T-helper 9 cell (primary cell): ENCODE results near the gene TAF3.

ENCODE experiments used
- DNase-seq: peaks from one replicate; pipeline ENCODE4 v3.0.0-alpha.2; 2020

Gene TAF3

DNA sequence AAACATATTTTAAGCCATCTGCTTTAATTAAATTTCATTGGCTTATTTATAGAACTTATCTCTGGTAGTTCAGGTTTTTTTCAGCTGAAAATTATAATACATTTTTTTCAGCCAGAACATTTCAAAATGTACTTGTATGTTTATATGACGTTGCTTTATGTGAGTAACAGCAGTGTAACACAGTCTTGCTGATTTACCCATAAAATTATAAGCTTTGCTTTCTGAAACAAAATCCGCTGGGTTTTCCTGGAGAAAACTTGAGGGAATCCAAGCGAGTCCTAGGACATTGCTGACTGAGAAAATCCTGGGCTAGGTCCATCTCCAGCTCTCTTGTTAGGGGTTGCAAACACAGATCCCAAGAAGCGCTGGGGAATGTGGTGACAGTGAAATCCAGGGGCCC is 124.0 kb downstream of the TAF3 start:
- DNase-seq = no peak

- DNase-seq = no peak
These were observed 124.6 kb downstream of the TAF3 start for GRCh38 chr10:7942859-7943258.

DNA sequence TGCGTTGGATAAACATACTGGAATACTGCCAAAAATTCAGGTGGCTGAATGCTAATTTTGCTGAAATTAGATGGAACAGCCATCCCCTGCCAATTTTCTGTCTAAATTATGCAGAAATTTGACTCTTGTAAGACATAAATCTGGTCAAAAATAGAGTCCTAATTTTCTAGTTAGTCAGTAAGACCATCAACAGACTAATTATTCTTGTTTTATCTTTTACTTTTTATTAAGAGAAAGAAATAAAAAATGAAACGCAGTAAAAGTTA is 125.8 kb downstream of the TAF3 start:
- DNase-seq = no peak

DNA sequence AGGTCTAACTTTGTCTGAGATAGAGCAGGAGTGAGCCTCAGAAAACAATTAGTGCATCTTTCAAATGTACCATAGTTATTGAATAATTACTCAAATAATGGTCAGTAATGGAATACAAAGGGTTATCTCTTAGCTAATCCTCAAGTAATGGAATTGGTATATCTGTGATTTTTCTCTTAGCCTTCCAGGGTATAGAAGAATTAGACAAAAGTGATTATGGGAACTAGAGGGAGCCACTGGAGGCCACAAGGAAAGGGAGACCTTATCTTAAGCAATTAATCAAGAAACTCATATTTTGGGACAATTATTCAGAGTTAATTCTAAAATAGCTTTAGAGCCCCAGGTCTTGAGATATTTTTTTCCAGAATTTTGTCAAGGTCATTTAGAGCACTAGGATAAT is 126.2 kb downstream of the TAF3 start:
- DNase-seq = no peak

DNA sequence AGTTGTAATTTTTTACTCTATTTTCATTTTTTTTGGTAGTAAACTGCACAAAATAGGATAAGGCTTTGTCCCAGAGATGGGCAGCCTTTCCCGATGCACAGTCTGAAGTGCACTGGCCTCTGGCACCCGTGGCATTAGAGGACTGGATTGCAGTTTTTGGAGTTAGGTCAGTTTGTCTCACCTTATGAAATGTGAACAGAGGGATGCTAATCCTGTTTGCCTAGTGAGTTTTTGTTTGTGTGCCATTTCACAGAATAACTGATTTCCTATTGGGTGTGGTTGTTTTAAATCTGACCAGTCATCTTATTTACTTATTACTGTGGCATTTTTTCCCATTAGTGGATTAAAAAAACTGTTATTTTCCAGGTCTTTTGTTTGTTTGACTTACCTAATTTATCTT is 126.7 kb downstream of the TAF3 start:
- no peak for DNase-seq

DNA sequence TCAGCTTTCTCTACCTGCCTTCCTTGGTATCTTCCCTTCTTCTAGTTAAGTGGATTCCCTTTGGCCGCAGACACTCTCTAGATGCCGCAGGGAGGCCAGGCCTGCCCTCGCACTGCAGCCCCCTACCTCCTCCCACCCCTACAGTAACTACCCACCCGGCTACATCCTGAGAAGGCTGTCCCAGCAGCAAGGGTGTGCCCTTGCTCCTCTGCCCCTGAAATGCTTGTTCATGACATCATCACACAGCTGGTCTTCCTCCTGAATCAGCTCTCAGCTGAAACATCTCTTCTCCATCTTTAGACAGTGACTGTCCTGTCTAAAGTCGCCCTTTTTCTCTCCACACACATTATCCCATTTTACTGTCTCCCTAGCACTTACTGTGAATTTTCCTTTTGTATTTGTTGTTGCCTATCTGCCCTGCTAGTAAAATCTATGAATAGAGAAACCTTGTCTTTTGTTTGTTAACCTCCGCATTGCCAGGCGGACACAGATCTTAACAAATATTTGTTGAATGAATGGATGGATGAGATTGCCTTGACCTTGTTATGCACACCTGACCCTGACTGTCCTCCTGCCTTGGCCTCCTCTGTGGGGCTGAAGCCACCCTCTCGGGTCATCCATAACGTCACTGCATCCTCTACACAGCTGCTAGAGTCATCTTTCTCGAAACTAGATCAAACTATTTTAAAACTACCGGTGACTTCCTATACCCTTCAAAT is 127.3 kb downstream of the TAF3 start:
- DNase-seq = no peak

DNA sequence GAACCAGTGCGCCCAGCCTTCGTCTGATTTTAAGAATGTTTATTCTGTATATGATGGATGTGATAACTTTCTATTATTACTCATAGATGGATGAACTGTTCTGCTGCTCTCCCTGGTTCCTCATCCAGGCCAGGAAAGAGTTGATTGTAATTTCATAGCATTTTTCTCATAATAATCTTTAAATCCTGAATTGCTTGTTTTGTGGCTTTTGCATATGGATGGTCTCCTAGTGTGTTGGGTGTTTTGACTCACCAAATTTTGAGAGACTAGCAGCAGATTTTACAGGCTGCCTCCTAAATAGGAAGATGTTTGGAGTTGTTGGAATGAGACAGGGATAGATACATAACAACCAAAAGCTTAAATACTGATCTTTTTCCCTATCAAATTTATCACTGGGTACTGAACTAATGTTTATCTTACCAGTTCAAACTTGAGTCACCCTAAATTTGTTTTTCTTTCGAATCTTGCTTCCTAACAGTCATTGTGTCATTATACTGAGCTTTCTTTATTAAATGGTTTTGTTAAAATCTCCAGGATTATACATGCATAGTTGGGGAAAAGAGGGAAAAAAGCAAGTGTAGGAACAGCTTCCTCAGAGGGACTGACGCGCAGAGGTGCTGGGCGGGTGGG is 130.2 kb downstream of the TAF3 start:
- no peak for DNase-seq

DNA sequence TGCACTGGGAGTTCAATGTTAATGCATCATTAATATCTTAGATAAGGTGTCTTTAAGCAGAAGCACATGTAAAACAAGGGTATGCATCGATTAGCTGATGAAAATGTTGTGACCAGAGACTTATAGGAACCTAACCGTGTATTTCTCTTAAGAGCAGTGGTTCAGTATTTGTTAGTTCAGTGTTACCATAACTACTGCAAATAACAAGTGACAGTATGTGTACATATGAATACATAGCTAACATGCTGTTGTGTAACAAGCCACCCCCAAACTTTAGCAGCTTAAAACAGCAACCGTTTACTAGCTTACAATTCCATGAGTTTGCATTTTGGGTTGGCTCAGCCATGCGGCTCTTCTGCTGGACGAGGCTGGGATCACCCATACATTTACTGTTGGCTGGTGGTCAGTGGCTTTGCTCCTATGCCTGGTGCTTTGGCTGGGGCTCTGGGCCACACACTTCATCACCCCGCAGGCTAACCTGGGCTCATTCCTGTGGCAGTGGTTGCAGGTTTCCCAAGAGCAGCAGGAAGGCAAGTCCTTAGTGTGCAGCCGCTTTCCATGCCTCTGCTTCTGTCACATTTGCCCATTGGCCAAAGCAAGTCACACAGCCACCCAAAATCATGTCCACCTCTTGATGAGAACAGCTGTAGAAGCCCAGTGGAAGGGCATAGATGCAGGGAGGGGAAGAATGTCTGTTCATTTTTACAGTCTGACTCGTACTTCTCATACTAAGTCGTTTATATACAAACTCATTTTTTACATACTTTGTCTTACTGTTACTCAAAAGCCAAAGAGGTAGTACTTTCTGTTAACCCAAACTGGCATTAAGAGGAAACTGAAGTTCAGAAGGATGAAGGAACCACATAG is 132.9 kb downstream of the TAF3 start:
- DNase-seq = no peak

GRCh38 chr10:7952266-7952665 is 134.0 kb downstream of the TAF3 start:
- DNase-seq = no peak

- no peak for DNase-seq
These were observed 135.1 kb downstream of the TAF3 start for GRCh38 chr10:7953447-7953846.

DNA sequence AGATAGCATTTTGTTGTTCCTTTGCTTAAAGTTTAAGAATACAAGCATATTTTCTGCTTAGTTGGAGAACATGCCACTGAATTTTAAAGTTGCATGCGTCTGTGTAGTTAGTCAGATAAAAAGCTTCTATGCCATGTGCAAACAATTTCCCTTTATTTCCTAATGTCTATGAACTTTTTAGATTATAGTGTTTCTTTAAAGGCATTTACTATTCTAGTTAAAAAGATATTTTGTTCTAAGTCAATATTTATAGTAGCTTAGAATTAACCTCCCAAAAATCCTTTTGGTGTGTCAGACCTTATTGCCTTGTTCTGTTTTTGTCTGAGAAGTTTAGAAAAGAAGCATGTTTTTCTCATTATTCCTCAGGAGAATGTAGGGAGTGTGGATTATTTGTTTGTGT is 137.1 kb downstream of the TAF3 start:
- no peak for DNase-seq

DNA sequence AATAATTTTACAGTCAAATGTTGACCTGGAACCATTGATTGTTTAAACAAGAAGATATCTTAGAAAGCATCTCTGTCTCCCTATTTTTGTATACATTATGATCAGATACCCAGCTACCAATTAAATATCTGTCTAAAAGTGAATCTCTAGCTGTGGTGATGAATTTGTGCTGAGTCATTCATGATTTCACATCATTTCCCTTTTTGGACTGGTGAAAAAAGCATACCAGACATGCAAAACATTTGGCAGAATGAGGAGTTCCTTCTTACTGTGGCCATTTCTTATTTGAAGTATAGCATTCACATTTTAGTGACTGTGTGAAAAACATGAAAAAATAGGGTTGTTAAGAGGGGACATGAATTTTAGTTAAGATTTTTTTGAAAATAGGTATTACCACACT is 138.2 kb downstream of the TAF3 start:
- DNase-seq = no peak

- no peak for DNase-seq
These were observed 139.3 kb downstream of the TAF3 start for GRCh38 chr10:7957591-7957990.

GRCh38 chr10:7958442-7958841 is 140.1 kb downstream of the TAF3 start:
- no peak for DNase-seq

DNA sequence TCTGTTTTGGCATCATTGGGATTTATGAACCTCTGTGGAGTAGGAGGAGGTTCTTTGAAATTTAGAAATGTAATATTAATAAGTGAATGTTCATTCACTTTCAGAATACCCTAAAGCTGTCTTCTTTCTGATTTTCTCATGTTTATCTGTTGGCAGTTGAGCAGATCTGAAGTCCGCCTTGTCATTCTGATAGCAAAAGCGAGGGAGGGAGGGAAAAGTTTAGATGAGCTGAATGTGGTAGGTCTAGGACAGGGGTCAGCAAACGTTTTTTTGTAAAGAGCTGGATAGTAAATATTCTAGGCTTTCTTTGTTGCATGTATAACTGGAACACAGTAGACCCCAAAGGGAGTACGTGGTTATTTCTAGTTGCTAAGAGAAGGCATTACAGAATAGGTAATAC is 141.8 kb downstream of the TAF3 start:
- no peak for DNase-seq

GRCh38 chr10:7962592-7962991 is 144.3 kb downstream of the TAF3 start:
- no peak for DNase-seq

DNA sequence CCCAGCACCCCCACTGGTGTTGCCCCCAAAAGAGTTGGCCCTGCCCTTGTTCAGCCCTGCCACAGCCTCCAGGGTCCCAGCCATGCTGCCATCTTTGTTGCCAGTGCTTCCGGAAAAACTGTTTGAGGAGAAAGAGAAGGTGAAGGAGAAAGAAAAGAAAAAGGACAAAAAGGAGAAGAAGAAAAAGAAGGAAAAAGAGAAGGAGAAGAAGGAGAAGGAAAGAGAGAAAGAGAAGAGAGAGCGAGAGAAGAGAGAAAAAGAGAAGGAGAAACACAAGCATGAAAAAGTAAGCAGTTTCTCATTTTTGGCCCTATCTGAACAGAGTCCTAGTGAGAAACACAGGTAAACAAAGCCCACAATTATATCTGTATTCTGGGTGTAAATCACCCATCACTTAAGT is 147.2 kb downstream of the TAF3 start:
- no peak for DNase-seq

- no peak for DNase-seq
These were observed 148.7 kb downstream of the TAF3 start for GRCh38 chr10:7967035-7967434.

- DNase-seq = no peak
These were observed 150.3 kb downstream of the TAF3 start for GRCh38 chr10:7968510-7969112.

DNA sequence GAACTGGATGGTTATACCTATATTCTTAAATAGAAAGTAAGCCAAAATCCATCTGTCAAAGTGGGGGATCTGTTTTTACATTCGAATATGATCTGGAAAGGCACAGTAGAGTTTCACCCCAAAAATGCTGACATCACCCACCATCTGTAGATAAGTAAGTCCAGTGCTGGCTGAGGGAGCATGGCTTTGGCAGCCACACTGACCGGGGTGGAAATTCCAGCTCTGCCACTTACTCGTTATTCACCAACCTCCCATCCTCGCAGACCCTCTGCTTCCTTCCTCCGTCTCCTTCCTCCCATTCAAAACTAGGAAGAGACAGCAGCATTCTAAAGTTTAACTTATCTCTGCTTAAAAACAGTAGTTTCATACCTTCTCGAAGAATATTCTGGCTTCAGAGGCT is 151.3 kb downstream of the TAF3 start:
- DNase-seq = no peak

- no peak for DNase-seq
These were observed 153.6 kb downstream of the TAF3 start for GRCh38 chr10:7971949-7972348.

DNA sequence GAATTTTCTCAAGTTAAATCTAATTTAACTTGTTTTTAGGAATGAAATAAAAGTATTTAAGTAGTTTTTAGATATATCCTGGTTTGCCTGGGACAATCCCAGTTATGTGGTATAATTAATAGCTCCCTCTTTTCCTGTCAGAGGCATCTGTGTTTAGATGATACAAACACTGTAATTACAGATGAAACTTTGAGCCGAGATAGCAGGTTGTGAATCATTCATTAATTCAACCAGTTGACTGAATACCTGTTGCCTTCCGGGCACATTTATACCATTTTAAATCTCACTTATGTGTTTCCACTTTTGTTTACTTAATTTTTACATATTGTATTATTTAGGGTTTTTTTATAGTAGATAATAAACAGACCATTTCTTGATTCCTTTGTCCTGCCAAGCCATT is 154.1 kb downstream of the TAF3 start:
- DNase-seq = no peak

- no peak for DNase-seq
These were observed 161.9 kb downstream of the TAF3 start for GRCh38 chr10:7980196-7980595.

- DNase-seq = no peak
These were observed 164.4 kb downstream of the TAF3 start for GRCh38 chr10:7982727-7983126.
